Endothelial cell of umbilical vein (primary cell): ENCODE data around the gene CAMK2B. TPM values are rescaled to one million over a fixed set of nuclear protein-coding genes. Genes with fewer than 3 reads are reported as not detected.

Experiments
- BruUV-seq: library from RNA; stranded (reverse); fragments of 400-500 nt; replicated peaks from 2 replicates; lab custom pipeline; 2021; lab: Mats Ljungman, UMichigan
- CTCF ChIA-PET: fragments of 300-600, 350-600 bp; sonication (Branson Sonifier 250); formaldehyde crosslinking; loops from one replicate; lab custom pipeline; 2021; ENCODE audit warnings: antibody characterized with exemption, inconsistent platforms; lab: Charles Lee
- POLR2A ChIA-PET: fragments of 300-600, 350-600 bp; sonication (Branson Sonifier 250); formaldehyde crosslinking; loops from one replicate; lab custom pipeline; 2021; ENCODE audit warnings: antibody characterized with exemption, inconsistent platforms; lab: Charles Lee
- DNase-seq: peaks from one replicate; pipeline ENCODE4 v3.0.0-alpha.2; 2011; ENCODE audit warnings: low read depth, low spot score
- FAIRE-seq: peaks from 2 replicates; lab custom pipeline; 2011; peaks lifted over from hg19 to GRCh38; lab: Jason Lieb, UNC
- H2AFZ ChIP-seq: 2 replicates; pipeline ENCODE4 v1.6.0; 2012; ENCODE audit warnings: low read depth, low read length, control low read depth, inconsistent platforms
- H3K27ac ChIP-seq: 2 replicates; pipeline ENCODE4 v1.5.1; 2011; ENCODE audit warnings: low read depth, mild to moderate bottlenecking, control low read depth, low read length, moderate library complexity; ENCODE audit not compliant: insufficient read depth
- H3K27me3 ChIP-seq, 2 experiments: 2 replicates each; pipeline versions ENCODE4 v1.6.0 to v1.6.1; 2011; ENCODE audit warnings: low read length in 2 of 2, mixed read lengths in 1 of 2; ENCODE audit not compliant: control insufficient read depth in 2 of 2, insufficient read depth in 2 of 2
- H3K36me3 ChIP-seq, 2 experiments: 2 replicates in 1 of 2; 3 replicates in 1 of 2; pipeline ENCODE4 v1.5.1; 2011; ENCODE audit warnings: low read length in 2 of 2, mild to moderate bottlenecking in 1 of 2, moderate library complexity in 1 of 2; ENCODE audit not compliant: control insufficient read depth in 2 of 2, insufficient read depth in 2 of 2; ENCODE audit errors: extremely low read depth in 1 of 2
- H3K4me1 ChIP-seq: 3 replicates; pipeline ENCODE4 v1.5.1; 2011; ENCODE audit warnings: mild to moderate bottlenecking, low read length; ENCODE audit not compliant: control insufficient read depth, insufficient read depth; ENCODE audit errors: extremely low read depth
- H3K4me2 ChIP-seq: 2 replicates; pipeline ENCODE4 v1.6.1; 2011; ENCODE audit warnings: low read length, control low read depth, mixed read lengths; ENCODE audit not compliant: insufficient read depth
- H3K4me3 ChIP-seq, 3 experiments: fragments of 200-600 bp in 1 of 3; sonication (generic), shearing (Covaris generic) in 1 of 3; replicated peaks in 1 of 3; 2 replicates each; pipeline ENCODE4 v1.5.1; 2011 to 2016; ENCODE audit warnings: control low read depth in 3 of 3, low read length in 3 of 3, mild to moderate bottlenecking in 2 of 3, inconsistent platforms in 1 of 3, low read depth in 1 of 3, moderate library complexity in 1 of 3; ENCODE audit not compliant: insufficient read depth in 1 of 3
- H3K79me2 ChIP-seq: 2 replicates; pipeline ENCODE4 v1.6.0; 2012; ENCODE audit warnings: low read length, inconsistent platforms; ENCODE audit not compliant: control insufficient read depth, insufficient read depth
- H3K9ac ChIP-seq: replicated peaks from 2 replicates; pipeline ENCODE3; 2011; ENCODE audit warnings: low read length, control low read depth; ENCODE audit not compliant: insufficient read depth; ENCODE audit errors: extremely low read depth
- H3K9me1 ChIP-seq: replicated peaks from 3 replicates; pipeline ENCODE4 v1.6.0; 2011; ENCODE audit warnings: mild to moderate bottlenecking, low read length; ENCODE audit not compliant: control insufficient read depth, insufficient read depth; ENCODE audit errors: extremely low read depth
- H3K9me3 ChIP-seq: replicated peaks from 2 replicates; pipeline ENCODE4 v1.5.1; 2012; ENCODE audit warnings: low read length, inconsistent platforms; ENCODE audit not compliant: control insufficient read depth, insufficient read depth
- H4K20me1 ChIP-seq: replicated peaks from 2 replicates; pipeline ENCODE3; 2011; ENCODE audit warnings: mild to moderate bottlenecking, low read length; ENCODE audit not compliant: control insufficient read depth, insufficient read depth; ENCODE audit errors: extremely low read depth
- EZH2 ChIP-seq: IDR thresholded peaks from 2 replicates; pipeline ENCODE4 v1.6.1; 2012; ENCODE audit warnings: borderline replicate concordance, low read depth, mild to moderate bottlenecking, moderate library complexity, low read length, inconsistent platforms; ENCODE audit not compliant: severe bottlenecking
- FOS ChIP-seq: IDR thresholded peaks from 2 replicates; pipeline ENCODE4 v1.6.1; 2011; ENCODE audit warnings: mild to moderate bottlenecking, low read length, moderate library complexity, borderline replicate concordance; ENCODE audit not compliant: insufficient read depth
- GATA2 ChIP-seq: IDR thresholded peaks from 2 replicates; pipeline ENCODE4 v1.7.0; 2011; ENCODE audit warnings: low read depth, mild to moderate bottlenecking, moderate library complexity, mixed read lengths, low read length; ENCODE audit not compliant: insufficient read length, insufficient read depth
- JUN ChIP-seq: IDR thresholded peaks from 2 replicates; pipeline ENCODE4 v1.6.1; 2011; ENCODE audit warnings: borderline replicate concordance, low read depth; ENCODE audit not compliant: insufficient read length, insufficient read depth
- MYC ChIP-seq: IDR thresholded peaks from one replicate; pipeline ENCODE4 v1.6.1; 2011; ENCODE audit warnings: mild to moderate bottlenecking, low read depth, low read length
- POLR2A ChIP-seq: IDR thresholded peaks from 2 replicates; pipeline ENCODE4 v1.6.1; 2012; ENCODE audit warnings: low read depth, mild to moderate bottlenecking, control low read depth, low read length
- POLR2AphosphoS5 ChIP-seq: IDR thresholded peaks from 2 replicates; pipeline ENCODE4 v1.6.1; 2012; ENCODE audit warnings: low read depth, mild to moderate bottlenecking, control low read depth, low read length, moderate library complexity; ENCODE audit not compliant: insufficient read depth
- dilution Hi-C: fragments of 300-500 bp; cut with MboI; formaldehyde crosslinking; loops from one replicate; pipeline ENCODE4 v1.15.0; 2019; ENCODE audit warnings: low sequenced_read_pairs; ENCODE audit not compliant: extremely low pct_ligation_motif_present
- intact Hi-C: fragments of 100-400 bp; cut with micrococcal nuclease; formaldehyde crosslinking; loops from one replicate; pipeline ENCODE4 v1.10.0; 2022
- polyA plus RNA-seq, 4 experiments: library from polyadenylated mRNA; depleted of rRNA in 3 of 4; stranded (reverse) in 3 of 4; unstranded in 1 of 4; fragments of >200 nt; gene quantifications; 2 replicates each; pipeline versions ENCODE4 v1.2.1 to v1.2.3, GENCODE V29; 2011 to 2012; ENCODE audit warnings: missing spikeins in 1 of 4
- total RNA-seq: library from RNA; stranded (reverse); gene quantifications from 2 replicates; pipeline ENCODE4 v1.2.3, GENCODE V29; 2021
- TF ChIP-seq, protein P1 (sequence below): IDR thresholded peaks from 2 replicates; pipeline ENCODE4 v1.6.1; 2011; ENCODE audit not compliant: insufficient read depth, insufficient read length
- TF ChIP-seq, protein P2 (sequence below), 2 donors: IDR thresholded peaks; 1 replicate in 1 of 2; 2 replicates in 1 of 2; pipeline ENCODE4 v1.5.1; 2011; ENCODE audit warnings: low read length in 2 of 2, mild to moderate bottlenecking in 2 of 2, moderate library complexity in 2 of 2, control low read depth in 1 of 2, inconsistent platforms in 1 of 2, low read depth in 1 of 2; ENCODE audit not compliant: insufficient read depth in 1 of 2; ENCODE audit errors: extremely low read depth in 1 of 2

CAMK2B gene
- total and polyA plus RNA-seq, 2 donors (not counting 3 experiments of a cell fraction or from before 2014, with no cell fraction given) = 0.57 to 1.6 TPM

DNA sequence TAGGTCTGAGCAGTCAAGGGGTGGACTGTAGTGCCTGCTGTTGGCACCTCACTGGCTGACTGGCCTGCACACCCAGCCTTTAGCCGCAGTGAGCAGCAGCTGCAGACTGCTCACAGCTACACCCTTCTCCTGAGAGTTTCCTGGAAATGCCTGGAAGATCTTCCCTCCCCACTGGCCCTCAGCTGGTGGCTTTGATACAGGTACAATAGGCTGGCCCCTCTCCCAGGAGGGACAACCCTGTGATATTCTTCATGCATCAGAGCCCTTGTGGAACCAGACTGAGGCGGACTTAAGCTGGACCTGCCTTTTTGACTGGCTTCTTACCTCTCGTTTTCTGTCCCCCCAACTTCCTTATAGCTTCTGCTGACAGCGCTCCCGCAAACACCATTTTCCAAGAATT, 142.6 kb downstream of the CAMK2B start:
- H3K4me3 ChIP-seq = no peak overlapping the region
- H2AFZ ChIP-seq = no peak overlapping the region
- no peaks in the 10 kb centered on the region for H3K9me3 ChIP-seq
- peaks cover 5% of the 10 kb centered on the region for H3K4me1 ChIP-seq
- FAIRE-seq (peak; percentile 49), DNase-seq (no peak)
- no peak overlapping the region for H3K4me2 ChIP-seq
- no peaks in the 10 kb centered on the region for H3K79me2 ChIP-seq
- no peaks in the 10 kb centered on the region for H3K9me1 ChIP-seq
- ChIA-PET POLR2A (no interaction called here), CTCF (interaction anchor here (0.8 kb wide), 1 partner anchor 52 kb away, joined by 3 read pairs; no protein-coding TSS in a partner anchor)
- H3K27me3 ChIP-seq = peaks cover 10 to 12% of the 10 kb centered on the region in 2 experiments
- H3K36me3 ChIP-seq = no peaks in the 10 kb centered on the region
- no peak overlapping the region for H3K9ac ChIP-seq
- no TSS peak for BruUV-seq
- no peak overlapping the region for H3K27ac ChIP-seq
- H4K20me1 ChIP-seq = no peaks in the 10 kb centered on the region
- intact Hi-C loops (no loop called here), dilution Hi-C loops (no loop called here)
- TF ChIP-seq, protein P1, sequence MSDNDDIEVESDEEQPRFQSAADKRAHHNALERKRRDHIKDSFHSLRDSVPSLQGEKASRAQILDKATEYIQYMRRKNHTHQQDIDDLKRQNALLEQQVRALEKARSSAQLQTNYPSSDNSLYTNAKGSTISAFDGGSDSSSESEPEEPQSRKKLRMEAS = no peak
- no peak for TF ChIP-seq MYC
- TF ChIP-seq GATA2 = no peak
- TF ChIP-seq, protein P2, sequence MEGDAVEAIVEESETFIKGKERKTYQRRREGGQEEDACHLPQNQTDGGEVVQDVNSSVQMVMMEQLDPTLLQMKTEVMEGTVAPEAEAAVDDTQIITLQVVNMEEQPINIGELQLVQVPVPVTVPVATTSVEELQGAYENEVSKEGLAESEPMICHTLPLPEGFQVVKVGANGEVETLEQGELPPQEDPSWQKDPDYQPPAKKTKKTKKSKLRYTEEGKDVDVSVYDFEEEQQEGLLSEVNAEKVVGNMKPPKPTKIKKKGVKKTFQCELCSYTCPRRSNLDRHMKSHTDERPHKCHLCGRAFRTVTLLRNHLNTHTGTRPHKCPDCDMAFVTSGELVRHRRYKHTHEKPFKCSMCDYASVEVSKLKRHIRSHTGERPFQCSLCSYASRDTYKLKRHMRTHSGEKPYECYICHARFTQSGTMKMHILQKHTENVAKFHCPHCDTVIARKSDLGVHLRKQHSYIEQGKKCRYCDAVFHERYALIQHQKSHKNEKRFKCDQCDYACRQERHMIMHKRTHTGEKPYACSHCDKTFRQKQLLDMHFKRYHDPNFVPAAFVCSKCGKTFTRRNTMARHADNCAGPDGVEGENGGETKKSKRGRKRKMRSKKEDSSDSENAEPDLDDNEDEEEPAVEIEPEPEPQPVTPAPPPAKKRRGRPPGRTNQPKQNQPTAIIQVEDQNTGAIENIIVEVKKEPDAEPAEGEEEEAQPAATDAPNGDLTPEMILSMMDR (IDR thresholded peaks at IDR 0.05; ENCODE audit: extremely low read depth in 1 of 2, insufficient read depth in 1 of 2, low read depth in 1 of 2, low read length in 2 of 2) = no peak
- TF ChIP-seq JUN = no peak
- TF ChIP-seq POLR2A = no peak
- TF ChIP-seq FOS = no peak
- TF ChIP-seq EZH2 = no peak
- TF ChIP-seq POLR2AphosphoS5 = no peak
